H1 (cell line): ENCODE data around the gene NDST3. TPM values are rescaled to one million over a fixed set of nuclear protein-coding genes. Genes with fewer than 3 reads are reported as not detected.

Source experiments
- TAF1 ChIP-seq: IDR thresholded peaks from 2 replicates; pipeline ENCODE4 v1.6.1; 2011; ENCODE audit warnings: mild to moderate bottlenecking, low read depth, low read length
- polyA plus RNA-seq, 7 experiments: library from polyadenylated mRNA; depleted of rRNA in 3 of 7; stranded (reverse) in 5 of 7; unstranded in 2 of 7; fragments of >200 nt in 5 of 7; fragments of 200-250 nt in 2 of 7; gene quantifications; 1 replicate in 5 of 7; 2 replicates in 1 of 7; 4 replicates in 1 of 7; pipeline versions ENCODE4 v1.2.1 to v1.2.3, GENCODE V29; 2011 to 2013; ENCODE audit warnings: missing spikeins in 2 of 7, mixed read lengths in 2 of 7
- total RNA-seq: library from RNA; stranded (reverse); fragmentation: NEBNext Ultra II Directional; extraction: Animal tissue kit (Norgen Biotek cat#: 25700); gene quantifications from 2 replicates; pipeline ENCODE4 v1.2.1, GENCODE V29; 2021

The NDST3 gene
- total and polyA plus RNA-seq, 2 of the 8 experiments (the other 6 are each of a cell fraction or from before 2014, with no cell fraction given) = 0.35 to 0.60 TPM

DNA sequence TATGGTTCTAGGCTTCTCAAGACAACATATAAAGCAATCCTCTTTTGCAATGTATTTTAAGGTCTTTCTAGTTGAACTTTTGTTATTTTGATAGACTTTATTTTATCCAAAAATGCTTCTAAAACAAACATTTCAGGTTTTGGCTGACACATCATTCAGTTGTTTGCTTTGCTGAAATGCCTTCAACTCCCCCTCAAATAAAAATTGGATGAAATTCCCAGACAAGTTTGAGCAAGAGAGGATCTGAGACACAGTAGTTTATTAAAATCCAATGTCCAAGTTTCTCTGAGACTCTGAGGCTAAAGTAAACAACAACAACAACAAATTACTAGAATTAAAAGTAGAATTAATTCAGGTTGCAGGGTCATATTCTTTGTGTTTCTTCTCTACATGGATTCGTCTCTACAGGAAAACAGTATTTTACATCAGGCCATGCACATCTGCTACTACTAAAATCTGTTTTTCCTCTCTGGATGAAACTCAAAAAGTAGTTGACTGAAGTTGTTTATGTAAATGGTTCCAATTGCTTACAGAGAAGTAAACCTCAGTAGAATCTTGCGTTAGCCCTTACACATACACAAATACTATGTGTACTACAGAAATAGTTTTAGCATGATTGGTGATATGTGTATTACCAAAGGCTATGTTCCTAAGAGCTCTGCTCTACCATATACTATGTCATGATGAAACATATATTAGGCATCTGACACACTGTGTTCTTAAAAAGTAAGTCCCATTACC, 253.6 kb downstream of the NDST3 start (continued):
- no peak for TF ChIP-seq TAF1
- TF ChIP-seq, all 59 proteins: peak for 0
